Transverse colon (tissue), 4 donors: ENCODE results near the gene GPR39.

ENCODE experiments used
- CTCF ChIP-seq, 5 experiments: fragments of 200-600 bp in 3 of 5; fragments of 450-650 bp in 2 of 5; sonication (generic) in 3 of 5; IDR thresholded peaks; 1 replicate in 2 of 5; 2 replicates in 3 of 5; pipeline ENCODE4 v1.5.1; 2016 to 2017; ENCODE audit warnings: antibody characterized with exemption in 5 of 5, inconsistent platforms in 3 of 5, mild to moderate bottlenecking in 2 of 5, moderate library complexity in 1 of 5
- EP300 ChIP-seq: sonication (generic); formaldehyde crosslinking; IDR thresholded peaks from one replicate; pipeline ENCODE4 v1.6.1; 2017; ENCODE audit warnings: antibody characterized with exemption, low read depth
- POLR2AphosphoS5 ChIP-seq, 3 donors: sonication (generic); formaldehyde crosslinking; IDR thresholded peaks; one replicate each; pipeline ENCODE4 v1.6.1; 2016; ENCODE audit warnings: antibody characterized with exemption in 3 of 3

- TF ChIP-seq CTCF (IDR thresholded peaks at IDR 0.05) (no peak), EP300 (no peak), POLR2AphosphoS5 (IDR thresholded peaks at IDR 0.05) (no peak)
Measured at GRCh38 chr2:132671151-132671835, 254.7 kb downstream of the GPR39 start.
